Measurements from ENCODE around the gene TDRD5.

TDRD5 gene, protein sequence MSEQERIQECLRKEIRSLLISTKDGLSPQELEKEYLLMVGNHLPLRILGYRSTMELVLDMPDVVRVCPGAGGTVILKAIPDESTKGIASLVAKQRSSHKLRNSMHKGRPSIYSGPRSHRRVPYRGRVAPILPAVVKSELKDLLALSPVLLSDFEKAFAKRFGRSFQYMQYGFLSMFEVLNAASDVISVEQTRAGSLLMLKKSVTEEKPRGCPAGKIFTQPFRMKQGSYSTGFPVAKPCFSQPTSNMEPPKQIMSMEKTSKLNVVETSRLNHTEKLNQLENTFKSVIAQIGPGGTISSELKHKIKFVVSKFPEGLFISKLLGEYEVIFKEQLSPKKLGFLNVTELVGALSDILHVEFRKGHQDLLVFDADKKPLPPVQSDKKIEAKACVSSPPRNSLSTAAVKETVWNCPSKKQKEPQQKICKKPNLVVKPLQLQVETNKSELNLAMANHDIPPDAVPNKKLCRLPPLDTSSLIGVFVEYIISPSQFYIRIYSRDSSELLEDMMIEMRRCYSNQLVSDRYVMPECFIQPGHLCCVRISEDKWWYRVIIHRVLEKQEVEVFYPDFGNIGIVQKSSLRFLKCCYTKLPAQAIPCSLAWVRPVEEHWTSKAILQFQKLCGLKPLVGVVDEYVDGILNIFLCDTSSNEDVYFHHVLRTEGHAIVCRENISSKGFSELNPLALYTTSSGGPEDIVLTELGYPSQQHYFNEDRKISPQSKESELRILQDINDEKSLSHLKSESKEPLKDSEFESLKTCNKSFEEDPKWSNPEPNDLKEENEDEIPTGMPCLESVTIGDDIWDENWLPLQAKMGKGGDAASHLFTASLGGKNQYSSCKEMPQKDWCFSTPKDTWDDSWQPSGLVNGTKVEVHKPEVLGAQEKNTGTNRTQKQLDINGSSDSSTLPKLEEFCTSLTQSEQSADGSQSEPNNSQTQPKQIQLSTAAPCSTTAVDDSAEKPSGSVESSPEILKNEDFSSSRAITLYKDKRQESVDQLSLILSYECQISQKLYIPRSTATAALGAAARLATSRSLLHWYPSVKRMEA

DNA sequence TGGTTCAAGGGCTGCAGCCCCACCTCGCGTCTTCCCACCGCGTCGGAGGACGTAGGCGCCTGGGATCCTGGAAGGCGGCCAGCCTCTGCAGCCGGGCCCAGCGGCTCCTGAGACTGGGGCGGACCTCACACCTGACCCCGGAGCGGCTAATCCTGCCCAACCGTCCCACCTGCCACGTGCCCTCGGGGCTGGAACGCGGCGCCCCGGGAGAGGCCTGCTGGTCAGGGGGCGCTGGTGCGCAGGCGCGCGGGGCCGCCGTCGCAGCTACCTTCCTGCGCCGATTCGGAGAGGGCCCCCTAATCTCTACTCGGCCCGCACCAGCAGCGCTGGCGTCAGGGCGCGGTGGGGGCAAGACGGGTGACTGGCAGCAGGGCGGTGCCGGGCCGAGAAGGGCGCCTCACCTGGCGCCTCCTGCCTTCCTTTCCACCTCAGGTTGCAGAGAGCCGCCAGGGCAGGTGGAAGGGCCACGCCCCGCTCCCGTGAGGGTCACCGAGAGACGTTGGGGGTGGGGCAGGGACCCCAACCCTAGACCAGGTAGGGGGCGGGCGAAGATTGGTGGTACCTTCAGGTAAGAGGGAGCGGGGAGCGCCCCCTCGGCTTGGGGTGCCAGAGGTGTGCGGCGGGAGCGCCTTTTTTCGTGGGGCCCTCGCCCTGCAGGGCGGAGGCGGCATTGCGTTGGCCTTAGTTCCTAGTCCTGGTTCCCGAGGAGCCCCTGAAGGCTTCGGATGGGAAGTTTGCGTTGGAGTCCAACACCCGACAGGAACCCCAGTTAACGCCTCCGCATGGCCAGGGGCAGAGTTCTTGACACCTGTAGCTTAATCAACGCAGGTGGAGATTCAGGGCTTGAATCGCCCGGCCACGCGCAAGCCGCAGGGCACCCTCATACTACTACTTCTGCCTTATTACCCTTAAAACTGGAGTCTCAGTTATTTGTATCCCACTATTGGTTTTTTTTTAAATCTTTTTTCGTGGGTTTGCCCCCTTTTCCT lies at the start of gene TDRD5:
Gene TDRD5 (plus strand): TSS at position 241 of the 989 bp plus-strand sequence. CDS start 784 bp downstream, outside the sequence.
- no peak for DNase-seq (ENCODE audit: low read depth)

DNA sequence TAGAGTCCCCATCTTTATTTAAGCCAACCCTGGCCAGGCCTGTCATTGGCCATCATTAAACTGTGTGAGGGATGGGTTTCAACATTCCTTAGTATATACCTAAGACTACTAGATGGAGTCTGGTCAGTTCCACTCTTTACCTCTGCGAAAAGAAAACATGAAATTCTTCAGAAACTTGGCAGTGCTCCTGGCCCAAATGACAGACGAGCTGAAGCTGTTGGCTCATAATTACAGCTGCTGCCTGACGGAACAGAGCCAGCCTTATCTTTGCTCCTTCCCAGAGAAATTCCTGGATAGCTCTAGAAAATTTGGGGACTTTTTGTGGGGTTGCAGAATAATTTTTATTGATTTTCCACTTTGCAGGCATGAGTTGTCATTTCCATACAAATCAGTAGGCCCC lies 46.3 kb upstream of the TDRD5 start:
- DNase-seq (ENCODE audit: low read depth), result no peak

DNA sequence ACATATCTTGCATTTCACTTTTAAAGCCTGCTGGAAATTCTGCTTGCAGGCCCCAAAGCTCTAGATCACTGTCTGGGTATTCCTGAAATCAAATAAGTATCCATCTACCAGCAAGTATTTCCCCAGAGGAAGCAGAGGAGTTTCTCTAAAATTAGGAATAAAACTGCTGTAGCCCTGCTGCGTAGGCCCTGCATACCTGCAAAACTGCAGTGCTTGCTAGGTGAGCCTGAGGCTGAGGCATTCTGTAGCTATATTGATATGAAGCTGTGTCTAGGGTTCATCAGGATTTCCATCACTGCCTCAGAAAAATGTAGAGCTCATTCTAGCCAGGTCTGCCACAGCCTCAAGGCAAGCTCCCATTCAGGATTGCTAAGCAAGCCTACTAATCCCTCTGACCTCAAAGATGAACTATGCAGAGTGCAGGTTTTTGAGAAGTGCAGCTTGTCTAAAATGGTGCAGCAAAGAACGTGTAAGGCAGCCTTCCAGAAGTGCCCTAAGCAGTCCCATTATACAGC lies 44.6 kb upstream of the TDRD5 start:
- no peak for DNase-seq (ENCODE audit: low read depth)

DNA sequence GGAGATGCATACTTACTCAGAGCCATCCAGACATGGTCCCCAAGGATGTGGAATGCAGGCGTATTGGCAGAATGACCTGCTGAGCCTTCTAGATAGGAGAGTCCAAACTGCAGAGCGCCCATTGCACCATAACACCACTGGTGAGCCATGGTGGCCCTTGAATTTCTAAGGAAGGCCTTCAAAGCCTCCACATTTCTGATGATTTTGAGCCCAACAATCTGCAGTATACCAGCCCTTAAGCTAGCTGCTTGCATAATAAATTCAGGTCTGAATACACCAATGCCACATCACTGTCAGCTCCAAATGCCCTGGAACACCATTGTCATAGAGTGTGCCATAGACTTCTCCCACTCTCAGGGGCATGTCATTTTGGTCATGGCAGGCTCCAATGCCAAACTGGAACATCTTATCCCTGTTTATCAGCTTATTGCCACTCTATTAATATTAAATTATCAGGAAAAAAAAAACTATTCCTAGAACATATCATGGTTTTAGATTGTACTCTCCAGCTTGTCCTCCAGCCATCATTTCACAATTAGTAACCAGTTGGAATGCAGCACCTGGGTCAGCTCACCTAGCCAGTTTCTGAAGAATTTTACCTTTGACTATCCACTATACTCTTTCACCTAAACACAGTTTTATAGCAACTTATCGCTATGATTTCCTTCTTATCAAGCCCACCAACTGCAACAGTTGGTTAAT lies 42.8 kb upstream of the TDRD5 start:
- no peak for DNase-seq (ENCODE audit: low read depth)

DNA sequence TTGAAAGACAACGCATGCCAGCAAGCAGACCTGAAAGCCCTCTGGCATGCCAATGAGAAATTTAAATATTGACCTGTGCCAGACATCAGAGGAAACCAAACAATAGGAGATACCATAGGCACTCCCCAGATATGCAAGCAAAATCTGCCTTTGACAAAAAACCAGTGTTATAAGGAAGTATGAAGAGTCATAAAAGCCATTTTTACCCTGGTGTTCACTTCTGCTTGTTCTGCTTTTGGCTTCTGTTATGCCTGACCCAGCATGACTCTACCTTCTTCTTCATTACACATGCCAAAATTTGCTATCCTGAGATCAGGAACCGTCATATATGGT lies 42.3 kb upstream of the TDRD5 start:
- DNase-seq (ENCODE audit: low read depth), result no peak

DNA sequence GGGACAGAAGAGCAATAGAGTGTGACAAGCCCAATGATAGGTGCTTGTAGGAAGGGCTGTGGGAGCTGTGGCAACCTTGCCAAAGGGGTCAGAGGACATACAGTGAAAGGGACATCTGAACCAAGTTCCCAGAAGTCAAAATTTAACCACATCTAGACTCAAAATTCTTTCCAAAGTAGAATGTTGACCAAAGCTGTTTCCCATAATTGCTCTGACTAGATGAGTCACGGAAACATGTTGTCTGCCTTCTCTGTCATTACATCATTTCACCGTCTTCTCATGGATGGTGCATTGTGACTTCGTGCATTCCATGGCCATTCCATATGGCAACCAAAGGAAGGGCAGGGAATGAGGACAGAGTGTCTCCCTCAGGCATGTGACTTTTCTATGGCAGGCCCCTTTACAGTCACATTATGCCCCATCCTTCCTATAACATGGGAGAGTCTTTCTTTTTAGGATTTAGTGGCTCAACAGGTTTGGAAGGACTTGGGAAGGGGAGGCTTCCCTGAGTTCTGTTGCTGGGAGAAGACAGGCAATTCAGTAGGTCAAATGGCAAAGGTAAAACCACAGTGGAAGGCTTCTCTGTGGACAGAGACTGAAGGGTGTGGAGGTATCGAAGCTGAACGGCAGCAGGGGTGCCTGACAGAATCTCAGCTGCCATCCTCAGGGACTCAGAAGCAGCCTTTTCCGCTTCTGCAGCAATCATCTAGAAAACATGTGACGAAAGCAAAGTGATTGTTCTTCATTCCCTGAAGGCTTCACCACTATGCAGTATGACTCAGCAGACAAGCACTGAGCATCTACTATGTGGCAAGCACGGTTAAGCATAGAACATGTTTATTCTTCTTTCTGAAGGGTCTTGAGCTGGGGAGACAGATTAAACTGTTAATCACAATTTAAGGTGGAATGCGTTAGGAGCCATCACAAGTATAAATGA lies 40.6 kb upstream of the TDRD5 start:
- DNase-seq (ENCODE audit: low read depth), result peak; percentile 24

DNA sequence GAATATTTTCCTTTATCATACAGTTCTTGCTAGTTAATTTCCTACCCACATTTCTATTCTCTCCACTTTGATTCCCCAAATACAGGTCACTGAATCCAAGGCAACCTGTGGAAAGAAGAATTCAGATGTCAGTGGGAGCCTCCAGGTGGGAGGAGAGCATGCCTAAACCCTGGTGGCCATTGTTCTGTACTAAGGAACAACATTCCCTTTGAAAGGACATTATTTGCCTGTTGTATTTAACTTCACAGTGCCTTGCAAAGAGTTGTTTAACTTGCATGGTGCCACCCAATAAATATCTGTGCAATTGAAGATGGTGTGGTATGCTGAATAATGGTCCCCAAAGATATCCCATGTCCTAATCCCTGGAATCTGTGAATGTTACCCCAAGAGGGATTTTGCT lies 37.2 kb upstream of the TDRD5 start:
- no peak for DNase-seq (ENCODE audit: low read depth)

DNA sequence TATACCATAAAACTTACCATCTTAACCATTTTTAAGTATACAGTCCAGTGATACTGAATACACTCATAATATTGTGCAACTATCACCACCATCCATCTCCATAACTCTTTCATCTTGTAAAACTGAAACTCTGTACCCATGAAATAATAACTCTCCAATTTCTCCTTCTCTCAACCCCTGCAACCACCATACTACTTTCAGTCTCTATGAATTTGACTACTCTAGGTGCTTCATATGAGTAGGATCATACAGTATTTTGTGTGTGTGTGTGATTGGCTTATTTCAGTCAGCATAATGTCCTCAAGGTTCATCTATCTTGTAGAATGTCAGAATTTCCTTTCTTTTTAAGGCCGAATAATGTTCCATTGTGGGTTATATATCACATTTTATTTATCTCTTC lies 33.6 kb upstream of the TDRD5 start:
- DNase-seq (ENCODE audit: low read depth), result no peak

DNA sequence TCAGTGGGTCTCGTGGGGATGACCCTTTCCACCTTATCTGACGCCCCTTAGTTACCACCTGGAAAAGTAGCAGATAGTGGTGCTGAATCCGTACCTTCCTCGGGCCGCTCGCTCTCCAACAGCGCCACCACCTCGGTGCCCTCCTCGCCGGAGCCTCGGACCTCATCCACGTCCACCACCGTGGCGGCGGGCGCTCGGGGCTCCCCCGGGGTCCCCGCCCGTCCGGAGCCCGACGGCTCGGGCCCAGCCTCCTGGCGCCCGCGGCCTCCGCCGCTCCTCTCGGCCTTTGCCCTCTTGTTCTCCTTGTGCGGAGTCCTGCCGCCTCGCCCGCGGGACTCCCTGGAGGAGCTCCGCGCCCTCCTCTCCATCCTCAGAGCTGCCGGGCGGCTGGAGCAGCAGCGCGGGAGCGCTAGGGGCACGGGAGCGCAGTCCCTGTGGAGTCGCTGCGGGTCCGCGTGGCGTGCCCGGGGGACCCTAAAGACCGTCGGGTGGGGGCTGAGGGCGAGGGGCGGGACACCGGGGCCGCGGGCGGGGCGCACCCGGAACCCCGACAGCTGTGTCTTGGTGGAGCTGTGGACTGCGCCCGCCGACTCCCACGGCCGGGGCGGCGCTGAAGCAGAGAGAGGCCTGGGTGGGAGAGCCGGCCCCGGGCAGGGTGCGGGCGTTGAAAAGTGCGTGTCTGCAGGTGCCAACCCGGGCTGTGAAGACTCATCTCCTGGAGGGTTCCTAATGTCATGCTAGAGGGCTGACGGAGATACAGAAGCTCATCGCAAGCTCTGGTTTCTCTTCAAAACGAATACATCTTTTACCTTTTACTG lies 15.9 kb upstream of the TDRD5 start, which contains the start of gene NPHS2:
Gene NPHS2 (minus strand): TSS at position 452 of the 818 bp plus-strand sequence. CDS start 84 bp downstream, at position 368.
- DNase-seq (ENCODE audit: low read depth), result no peak

DNA sequence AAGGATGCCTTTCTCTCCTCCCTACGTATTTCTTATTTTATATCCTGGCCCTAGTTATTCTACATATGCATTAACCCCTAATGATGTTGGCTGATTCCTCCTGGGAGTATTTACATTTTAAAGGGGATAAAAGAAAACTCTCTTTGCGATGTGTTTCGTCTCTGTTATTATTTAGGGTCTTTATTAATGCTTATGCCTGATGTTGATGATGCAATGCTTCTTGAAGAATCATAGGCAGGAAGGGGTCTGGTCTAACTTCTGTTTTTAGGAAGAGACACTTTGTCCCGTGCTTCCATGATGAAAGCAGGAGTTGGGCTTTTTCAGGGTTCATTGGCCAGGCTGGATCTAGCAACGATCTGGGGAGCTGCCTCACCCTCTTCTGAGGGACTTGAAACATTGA lies 15.1 kb upstream of the TDRD5 start:
- no peak for DNase-seq (ENCODE audit: low read depth)

DNA sequence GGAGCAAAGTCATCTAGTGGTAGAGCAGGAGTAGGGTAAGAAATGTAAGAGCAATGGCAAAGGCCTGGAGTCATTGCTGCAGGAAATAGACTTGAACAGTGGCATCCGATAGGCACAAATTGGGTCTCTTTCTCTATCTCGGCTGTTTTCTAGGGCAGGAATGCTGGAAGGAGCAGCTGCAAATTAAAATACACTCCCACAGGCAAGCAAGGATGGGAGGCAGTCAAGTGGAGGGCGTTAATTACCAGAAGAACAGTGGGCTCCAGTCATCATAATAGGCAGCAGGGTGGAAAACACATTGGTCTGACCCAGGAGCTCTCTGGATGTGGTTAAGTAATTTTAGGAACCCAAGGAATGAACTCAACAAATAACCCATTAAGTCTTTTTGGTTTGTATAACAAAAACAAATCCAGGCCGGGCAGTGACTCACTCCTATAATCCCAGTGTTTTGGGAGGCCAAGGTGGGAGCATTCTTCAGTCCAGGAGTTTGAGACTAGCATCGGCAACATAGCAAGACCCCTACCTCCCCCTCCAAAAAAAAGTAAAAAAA lies 7.8 kb upstream of the TDRD5 start:
- no peak for DNase-seq (ENCODE audit: low read depth)

DNA sequence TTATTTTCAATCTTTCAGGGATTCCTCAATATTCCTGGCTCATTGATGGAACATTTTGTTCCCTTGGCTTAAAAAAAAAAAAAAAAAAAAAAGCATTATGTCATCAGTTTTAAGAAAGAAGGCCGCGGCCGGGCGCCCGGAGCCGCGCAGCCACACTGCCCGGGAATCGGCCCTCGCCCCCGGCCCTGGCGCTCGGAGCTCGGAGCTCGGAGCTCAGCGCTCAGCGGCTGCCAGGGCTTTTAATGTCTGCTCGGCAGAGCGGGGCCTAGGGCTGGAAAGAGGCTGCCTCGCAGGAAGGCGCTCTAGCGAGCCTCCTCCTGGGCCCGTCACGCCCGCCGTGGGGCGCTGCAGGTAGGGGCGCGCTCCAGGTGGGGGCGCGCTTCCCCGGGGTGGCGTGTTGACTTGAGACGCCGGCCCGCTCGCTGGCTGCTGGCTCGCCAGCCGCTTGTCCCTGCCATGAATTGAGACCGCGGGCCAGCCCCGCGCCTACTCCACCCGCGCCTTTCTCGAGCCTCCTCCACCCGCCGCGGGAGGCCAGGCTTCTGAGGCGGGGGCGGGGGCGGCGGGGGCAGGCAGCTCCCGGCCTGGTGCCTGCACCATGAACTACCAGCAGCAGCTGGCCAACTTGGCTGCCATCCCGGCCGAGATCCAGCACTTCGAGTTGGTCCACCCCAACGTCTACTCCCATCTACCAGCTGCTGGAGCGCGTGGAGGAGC lies 5.4 kb upstream of the TDRD5 start:
- no peak for DNase-seq (ENCODE audit: low read depth)

DNA sequence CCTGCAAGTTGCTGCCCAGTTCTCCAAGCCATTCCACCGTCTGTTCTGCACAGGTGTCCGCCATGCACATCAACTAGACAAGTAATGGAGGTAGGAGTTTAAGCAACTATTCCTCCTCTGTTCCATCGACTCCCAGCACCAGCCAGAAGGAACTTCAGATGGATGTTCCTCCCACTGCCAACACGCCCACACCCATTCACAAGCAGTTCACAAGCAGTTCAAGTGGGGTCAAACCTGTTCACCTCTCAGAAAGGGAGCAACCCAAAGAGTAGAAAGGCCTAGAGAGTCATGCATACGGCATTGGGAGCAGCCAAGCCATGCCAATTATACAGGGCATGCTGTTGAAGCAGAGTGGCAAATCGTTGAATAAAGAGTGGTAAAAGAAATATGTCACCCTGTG lies 4.3 kb upstream of the TDRD5 start:
- no peak for DNase-seq (ENCODE audit: low read depth)

DNA sequence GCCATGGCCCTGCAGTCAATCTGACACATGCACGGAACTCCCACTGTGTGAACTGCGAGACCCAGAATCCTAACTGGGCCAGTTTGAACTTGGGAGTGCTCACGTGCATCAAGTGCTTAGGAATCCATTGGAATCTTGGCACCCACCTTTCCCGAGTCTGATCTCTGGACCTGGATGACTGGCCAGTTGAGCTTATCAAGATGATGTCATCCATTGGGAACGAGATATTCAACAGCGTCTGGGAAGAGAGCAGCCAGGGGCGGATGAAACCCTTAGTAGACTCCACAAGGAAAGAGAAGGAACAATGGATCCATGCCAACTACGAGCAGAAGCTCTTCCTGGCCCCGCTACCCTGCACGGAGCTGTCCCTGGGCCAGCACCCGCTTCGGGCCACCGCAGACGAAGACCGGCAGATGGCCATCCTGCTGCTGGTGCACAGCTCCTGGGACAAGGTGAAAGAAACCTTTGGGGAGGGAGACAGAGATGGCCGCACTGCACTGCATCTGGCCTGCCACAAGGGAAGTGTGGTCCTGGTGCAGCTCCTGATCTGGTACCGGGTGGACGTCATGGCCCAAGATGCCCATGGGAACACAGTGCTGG lies 3.1 kb upstream of the TDRD5 start:
- DNase-seq (ENCODE audit: low read depth), result no peak

DNA sequence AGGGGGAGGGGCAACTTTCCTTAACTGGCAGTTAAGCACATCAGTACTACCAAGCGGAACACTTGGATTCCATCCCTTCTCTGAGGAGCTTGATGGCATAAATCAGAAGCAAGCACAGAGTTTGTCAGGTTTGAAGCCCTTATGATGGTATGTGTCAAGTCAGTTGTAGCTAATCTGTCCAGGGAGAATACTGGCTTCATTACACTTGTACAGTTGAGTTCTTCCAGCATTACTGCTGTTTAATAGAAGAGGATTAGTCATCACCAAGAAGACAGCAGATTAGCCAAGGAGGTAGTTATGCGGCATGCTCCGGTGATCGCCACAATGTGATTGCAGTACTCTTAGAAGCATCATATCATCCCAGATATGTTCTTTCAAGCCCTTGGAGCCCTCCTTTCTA lies 2.1 kb upstream of the TDRD5 start:
- DNase-seq (ENCODE audit: low read depth), result no peak

DNA sequence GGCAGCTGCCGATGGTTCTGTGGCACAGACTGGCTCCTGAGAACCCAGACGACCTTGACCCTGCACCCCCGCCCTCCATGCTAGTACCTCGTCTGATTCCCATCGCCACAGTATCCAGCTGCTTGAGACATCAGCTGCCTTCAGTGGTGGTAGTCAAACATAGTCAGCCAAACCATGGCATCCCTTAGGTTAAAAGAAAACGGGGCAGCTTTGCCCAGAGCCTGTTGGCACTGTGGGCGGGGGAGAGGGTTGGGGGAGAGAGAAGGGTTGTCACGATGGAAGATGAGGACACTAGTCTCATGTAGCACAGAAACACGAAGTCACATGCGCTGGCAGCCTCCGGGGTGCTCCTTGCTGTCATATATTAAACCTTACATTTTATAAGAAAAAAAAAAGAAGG lies 961 bp upstream of the TDRD5 start:
- no peak for DNase-seq (ENCODE audit: low read depth)

DNA sequence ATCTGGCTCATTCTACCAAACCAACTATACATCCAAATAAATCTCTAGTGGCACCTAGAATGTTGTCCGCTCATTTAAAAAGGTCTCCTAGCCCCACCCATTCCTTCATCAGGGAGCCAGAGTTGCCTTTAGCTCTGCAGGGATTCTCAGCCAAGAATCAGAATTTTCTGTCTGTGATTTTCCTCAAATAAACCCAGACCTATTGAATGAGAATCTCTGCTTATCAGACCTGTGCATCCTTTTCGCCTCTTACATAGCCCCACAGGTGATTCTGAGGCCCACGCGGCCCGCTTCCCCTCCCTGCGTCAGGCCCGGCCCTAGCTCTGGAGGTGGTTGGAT lies 410 bp upstream of the TDRD5 start:
- DNase-seq (ENCODE audit: low read depth), result no peak

DNA sequence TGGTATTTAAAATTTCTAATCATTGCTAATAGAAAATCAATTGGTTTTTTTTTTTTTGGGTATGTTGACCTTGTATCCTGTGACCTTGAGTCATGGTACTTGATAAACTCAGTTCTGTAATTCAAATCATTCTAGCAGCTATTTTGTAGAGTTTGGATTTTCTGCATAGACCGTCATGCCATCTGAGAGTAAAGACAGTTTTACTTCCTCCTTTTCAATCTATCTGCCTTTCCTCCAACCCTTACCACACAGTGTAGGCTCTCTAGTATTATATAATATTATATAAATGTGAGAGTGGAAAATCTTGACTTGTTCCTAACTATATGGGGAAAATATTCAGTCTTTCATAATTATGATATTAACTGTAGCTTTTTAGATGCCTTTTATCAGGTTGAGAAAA lies 7.0 kb downstream of the TDRD5 start:
- DNase-seq (ENCODE audit: low read depth), result no peak

Data from stromal cell of bone marrow (primary cell).